B cell (primary cell): ENCODE results near the gene H3-3A.

Source experiments
- EZH2 ChIP-seq: IDR thresholded peaks from 2 replicates; pipeline ENCODE4 v1.6.1; 2012; ENCODE audit warnings: borderline replicate concordance, low read depth, mild to moderate bottlenecking, moderate library complexity, low read length; ENCODE audit not compliant: insufficient read depth, poor library complexity, severe bottlenecking
- TF ChIP-seq, protein P1 (sequence below): fragments of 200-600 bp; IDR thresholded peaks from one replicate; pipeline ENCODE4 v1.8.0; 2022; ENCODE audit warnings: antibody characterized with exemption, mild to moderate bottlenecking

DNA sequence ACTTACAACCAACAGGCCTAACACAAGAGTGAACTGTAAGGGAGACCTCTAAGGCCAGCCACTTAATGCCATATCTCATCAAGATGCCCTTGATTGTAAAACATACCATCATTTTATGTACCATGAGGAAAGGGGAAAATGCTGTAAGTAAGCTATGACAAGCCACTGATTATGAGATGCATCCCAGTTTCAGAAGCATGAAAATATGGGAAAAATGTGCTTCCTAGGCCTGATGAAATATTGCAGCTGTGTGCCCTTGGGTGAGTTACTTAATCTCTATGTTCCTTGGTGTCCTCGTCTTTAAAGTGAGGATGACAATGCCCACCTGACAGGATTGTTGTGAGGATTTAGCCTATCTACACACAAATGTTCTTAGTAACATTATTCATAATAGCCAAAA lies 28.9 kb downstream of the H3-3A start:
- TF ChIP-seq, protein P1, sequence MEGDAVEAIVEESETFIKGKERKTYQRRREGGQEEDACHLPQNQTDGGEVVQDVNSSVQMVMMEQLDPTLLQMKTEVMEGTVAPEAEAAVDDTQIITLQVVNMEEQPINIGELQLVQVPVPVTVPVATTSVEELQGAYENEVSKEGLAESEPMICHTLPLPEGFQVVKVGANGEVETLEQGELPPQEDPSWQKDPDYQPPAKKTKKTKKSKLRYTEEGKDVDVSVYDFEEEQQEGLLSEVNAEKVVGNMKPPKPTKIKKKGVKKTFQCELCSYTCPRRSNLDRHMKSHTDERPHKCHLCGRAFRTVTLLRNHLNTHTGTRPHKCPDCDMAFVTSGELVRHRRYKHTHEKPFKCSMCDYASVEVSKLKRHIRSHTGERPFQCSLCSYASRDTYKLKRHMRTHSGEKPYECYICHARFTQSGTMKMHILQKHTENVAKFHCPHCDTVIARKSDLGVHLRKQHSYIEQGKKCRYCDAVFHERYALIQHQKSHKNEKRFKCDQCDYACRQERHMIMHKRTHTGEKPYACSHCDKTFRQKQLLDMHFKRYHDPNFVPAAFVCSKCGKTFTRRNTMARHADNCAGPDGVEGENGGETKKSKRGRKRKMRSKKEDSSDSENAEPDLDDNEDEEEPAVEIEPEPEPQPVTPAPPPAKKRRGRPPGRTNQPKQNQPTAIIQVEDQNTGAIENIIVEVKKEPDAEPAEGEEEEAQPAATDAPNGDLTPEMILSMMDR: no peak
- no peak for TF ChIP-seq EZH2
